ENCODE measurements around the gene STARD7.
"Not testable (repeated sequence)": the region's sequence is repeated elsewhere in the genome, so short reads cannot be mapped to it uniquely, and the experiment has no call there.

Gene STARD7, protein sequence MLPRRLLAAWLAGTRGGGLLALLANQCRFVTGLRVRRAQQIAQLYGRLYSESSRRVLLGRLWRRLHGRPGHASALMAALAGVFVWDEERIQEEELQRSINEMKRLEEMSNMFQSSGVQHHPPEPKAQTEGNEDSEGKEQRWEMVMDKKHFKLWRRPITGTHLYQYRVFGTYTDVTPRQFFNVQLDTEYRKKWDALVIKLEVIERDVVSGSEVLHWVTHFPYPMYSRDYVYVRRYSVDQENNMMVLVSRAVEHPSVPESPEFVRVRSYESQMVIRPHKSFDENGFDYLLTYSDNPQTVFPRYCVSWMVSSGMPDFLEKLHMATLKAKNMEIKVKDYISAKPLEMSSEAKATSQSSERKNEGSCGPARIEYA

DNA sequence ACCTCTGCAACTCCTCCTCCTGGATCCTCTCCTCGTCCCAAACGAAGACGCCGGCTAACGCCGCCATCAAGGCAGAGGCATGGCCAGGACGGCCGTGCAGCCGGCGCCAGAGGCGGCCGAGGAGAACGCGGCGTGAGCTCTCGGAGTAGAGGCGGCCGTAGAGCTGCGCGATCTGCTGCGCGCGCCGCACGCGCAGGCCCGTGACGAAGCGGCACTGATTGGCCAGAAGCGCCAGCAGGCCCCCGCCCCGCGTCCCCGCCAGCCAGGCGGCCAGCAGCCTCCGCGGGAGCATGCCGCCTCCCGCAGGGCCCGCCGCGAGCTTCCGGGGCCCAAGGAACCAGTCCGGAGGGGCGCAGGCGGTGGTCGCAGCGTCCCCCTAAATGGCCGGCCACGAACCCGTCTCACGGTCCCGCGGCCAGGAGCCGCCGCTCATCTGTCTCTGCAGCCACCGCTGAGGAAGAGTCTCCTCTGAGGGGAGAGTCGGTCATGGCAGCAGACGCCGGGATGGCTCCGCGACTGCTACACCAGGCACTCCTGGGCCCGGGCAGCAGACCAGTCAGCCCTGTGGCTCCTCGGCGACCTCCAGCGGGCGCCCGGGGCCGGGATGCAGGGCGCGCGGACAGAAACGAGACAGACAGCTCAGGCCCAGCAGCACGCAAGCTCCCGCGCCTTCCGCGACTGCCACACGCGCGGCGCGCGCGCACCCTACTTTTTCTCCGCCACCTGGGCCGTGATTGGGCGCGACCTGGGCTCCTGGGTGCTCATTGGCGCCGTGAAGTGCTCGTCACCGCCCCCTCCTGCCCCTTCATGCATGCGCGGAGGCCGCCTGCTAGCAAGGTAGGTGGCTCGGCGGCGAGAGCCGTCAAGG is at the start of gene STARD7:
Gene STARD7, minus strand, starts transcription at position 685 of the 868 bp plus-strand sequence. Its CDS starts 393 bp downstream, at position 292.
- Histone ChIP-seq H3K9ac (ENCODE audit: low read length) (peak within 1 kb of the TSS; percentile 83), H3K27ac (ENCODE audit: low read length) (peak within 1 kb of the TSS; percentile 68), H3K4me3 (ENCODE audit: low read length) (peak within 1 kb of the TSS; percentile 96)

DNA sequence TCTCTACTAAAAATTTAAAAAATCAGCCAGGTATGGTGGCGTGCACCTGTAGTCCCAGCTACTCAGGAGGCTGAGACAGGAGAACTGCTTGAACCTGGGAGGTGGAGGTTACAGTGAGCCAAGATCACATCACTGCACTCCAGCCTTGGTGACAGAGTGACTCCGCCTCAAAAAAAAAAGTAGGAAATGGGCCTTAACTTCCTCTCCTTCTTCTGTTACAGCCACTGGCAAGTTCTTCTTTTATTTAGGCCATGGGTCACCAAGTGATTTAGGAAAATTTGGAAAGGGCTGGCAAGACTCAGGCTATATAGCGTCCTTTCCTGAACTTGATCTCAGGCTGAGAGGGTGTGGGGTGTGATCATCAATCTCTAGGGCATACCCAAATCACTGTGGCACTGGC is 49.1 kb upstream of the STARD7 start:
- not testable (repeated sequence) for H3K9me3 ChIP-seq (ENCODE audit: control insufficient read depth, low read depth, low read length); H3K27me3 ChIP-seq (ENCODE audit: control insufficient read depth, insufficient read depth, low read length); H3K9ac ChIP-seq (ENCODE audit: low read length); H3K27ac ChIP-seq (ENCODE audit: low read length); H3K4me3 ChIP-seq (ENCODE audit: low read length); H3K4me1 ChIP-seq (ENCODE audit: control insufficient read depth, low read depth, low read length)
- H3K36me3 ChIP-seq (ENCODE audit: control insufficient read depth, low read depth, low read length), result peaks cover 30% of the 10 kb centered on the region

More for the DNA sequence above, at the start of gene STARD7:
- Histone ChIP-seq H3K27me3 (ENCODE audit: control insufficient read depth, insufficient read depth, low read length) (no peaks in the 10 kb centered on the region), H3K9me3 (ENCODE audit: control insufficient read depth, low read depth, low read length) (no peaks in the 10 kb centered on the region), H3K36me3 (ENCODE audit: control insufficient read depth, low read depth, low read length) (peaks cover 4% of the 10 kb centered on the region), H3K4me1 (ENCODE audit: control insufficient read depth, low read depth, low read length) (peaks cover 25% of the 10 kb centered on the region)

DNA sequence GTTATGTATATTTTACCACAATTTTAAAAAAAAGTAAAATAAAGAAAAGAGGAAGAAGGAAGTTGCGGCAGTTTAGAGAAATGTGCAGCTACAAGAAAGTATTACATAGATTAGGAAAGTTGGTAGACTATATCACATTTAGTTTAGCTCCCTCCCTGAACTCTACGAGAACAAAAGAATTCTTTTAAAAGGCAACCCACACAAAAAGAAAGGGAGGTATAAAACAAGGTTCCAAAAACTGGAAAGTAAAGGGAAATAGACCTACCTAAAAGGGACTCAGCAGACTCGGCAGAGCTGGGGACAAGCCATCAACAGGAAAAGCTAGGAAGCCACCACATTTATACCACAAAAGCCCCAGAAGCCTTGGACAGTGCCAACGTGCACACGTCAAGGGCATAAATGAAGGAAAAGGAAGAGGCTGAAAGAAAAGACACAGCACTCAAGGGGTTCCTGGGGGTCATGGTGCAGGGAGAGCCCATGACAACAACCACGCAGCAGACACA is 48.0 kb upstream of the STARD7 start:
- Histone ChIP-seq H3K27me3 (ENCODE audit: control insufficient read depth, insufficient read depth, low read length) (no peaks in the 10 kb centered on the region), H3K36me3 (ENCODE audit: control insufficient read depth, low read depth, low read length) (peaks cover 38% of the 10 kb centered on the region), H3K9me3 (ENCODE audit: control insufficient read depth, low read depth, low read length) (no peaks in the 10 kb centered on the region), H3K27ac (ENCODE audit: low read length) (no peak overlapping the region), H3K9ac (ENCODE audit: low read length) (no peak overlapping the region), H3K4me3 (ENCODE audit: low read length) (no peak overlapping the region), H3K4me1 (ENCODE audit: control insufficient read depth, low read depth, low read length) (peaks cover 4% of the 10 kb centered on the region)

DNA sequence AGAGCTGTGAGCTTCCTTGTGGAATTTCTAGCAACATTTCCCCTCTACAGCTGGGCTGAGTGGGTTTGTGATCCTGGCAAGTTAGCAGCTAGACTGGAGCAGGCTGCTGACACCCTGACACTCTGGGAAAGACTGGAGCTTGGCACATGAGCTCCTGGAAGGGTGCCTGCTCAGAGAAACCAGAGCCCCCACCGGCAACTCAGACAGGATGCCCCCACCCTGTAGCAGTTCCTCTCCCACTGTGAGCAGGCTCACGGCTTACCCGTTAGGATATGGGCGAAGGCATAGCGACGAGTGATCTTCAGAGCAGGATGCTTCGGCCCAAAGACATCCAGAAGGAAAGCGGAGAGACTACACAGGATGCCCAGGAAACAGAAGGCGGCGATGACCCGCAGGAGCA is 45.9 kb upstream of the STARD7 start:
- Histone ChIP-seq H3K4me3 (ENCODE audit: low read length) (no peak overlapping the region), H3K9me3 (ENCODE audit: control insufficient read depth, low read depth, low read length) (no peaks in the 10 kb centered on the region), H3K27ac (ENCODE audit: low read length) (no peak overlapping the region), H3K9ac (ENCODE audit: low read length) (no peak overlapping the region), H3K4me1 (ENCODE audit: control insufficient read depth, low read depth, low read length) (no peaks in the 10 kb centered on the region), H3K36me3 (ENCODE audit: control insufficient read depth, low read depth, low read length) (peaks cover 38% of the 10 kb centered on the region), H3K27me3 (ENCODE audit: control insufficient read depth, insufficient read depth, low read length) (no peaks in the 10 kb centered on the region)

DNA sequence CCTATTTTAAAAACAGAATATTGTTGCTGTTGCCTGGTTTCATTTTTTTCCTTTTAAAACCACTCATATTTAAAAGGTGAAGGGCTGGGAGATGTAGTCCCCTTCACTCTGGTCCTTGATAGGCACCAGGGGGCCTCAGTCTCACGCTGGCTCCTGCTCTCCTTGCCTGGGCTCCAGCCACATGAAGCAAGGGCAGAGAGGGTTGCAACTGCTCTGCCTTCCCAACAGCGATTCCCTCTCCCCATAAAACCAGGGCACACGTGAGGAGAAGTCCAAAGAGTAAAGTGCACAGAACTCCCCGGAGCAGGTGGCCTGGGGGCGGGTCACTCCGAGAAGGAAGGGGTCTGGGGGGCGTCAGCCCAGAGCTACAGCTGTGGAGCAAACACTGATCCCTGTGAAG is 44.4 kb upstream of the STARD7 start:
- Histone ChIP-seq H3K9me3 (ENCODE audit: control insufficient read depth, low read depth, low read length) (no peaks in the 10 kb centered on the region), H3K4me1 (ENCODE audit: control insufficient read depth, low read depth, low read length) (no peaks in the 10 kb centered on the region), H3K27ac (ENCODE audit: low read length) (no peak overlapping the region), H3K36me3 (ENCODE audit: control insufficient read depth, low read depth, low read length) (peaks cover 34% of the 10 kb centered on the region), H3K27me3 (ENCODE audit: control insufficient read depth, insufficient read depth, low read length) (no peaks in the 10 kb centered on the region), H3K9ac (ENCODE audit: low read length) (no peak overlapping the region), H3K4me3 (ENCODE audit: low read length) (no peak overlapping the region)

DNA sequence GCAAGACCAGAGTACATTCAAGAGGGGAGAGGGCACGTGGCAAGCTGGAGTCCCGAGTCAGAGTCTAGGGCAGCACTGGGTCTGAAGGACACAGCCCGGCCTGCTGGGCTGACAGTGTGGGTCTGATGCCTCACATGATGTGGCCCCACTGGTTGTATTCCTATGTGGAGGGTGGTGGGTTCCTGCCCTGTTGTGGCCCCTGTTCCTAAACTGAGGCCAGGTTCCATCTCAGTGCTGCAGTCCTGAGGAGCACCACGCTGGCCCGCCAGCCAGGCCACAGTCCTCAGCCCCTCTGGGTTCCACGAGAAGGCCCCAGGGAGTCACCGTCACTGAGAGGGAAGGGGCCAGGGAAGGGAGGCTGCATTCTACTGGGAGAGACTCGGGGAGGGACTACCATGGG is 43.9 kb upstream of the STARD7 start:
- H3K4me1 ChIP-seq (ENCODE audit: control insufficient read depth, low read depth, low read length), result no peaks in the 10 kb centered on the region
- no peak overlapping the region for H3K4me3 ChIP-seq (ENCODE audit: low read length)
- H3K9ac ChIP-seq (ENCODE audit: low read length), result no peak overlapping the region
- H3K9me3 ChIP-seq (ENCODE audit: control insufficient read depth, low read depth, low read length), result no peaks in the 10 kb centered on the region
- H3K36me3 ChIP-seq (ENCODE audit: control insufficient read depth, low read depth, low read length), result peaks cover 34% of the 10 kb centered on the region
- H3K27me3 ChIP-seq (ENCODE audit: control insufficient read depth, insufficient read depth, low read length), result no peaks in the 10 kb centered on the region
- H3K27ac ChIP-seq (ENCODE audit: low read length), result no peak overlapping the region

DNA sequence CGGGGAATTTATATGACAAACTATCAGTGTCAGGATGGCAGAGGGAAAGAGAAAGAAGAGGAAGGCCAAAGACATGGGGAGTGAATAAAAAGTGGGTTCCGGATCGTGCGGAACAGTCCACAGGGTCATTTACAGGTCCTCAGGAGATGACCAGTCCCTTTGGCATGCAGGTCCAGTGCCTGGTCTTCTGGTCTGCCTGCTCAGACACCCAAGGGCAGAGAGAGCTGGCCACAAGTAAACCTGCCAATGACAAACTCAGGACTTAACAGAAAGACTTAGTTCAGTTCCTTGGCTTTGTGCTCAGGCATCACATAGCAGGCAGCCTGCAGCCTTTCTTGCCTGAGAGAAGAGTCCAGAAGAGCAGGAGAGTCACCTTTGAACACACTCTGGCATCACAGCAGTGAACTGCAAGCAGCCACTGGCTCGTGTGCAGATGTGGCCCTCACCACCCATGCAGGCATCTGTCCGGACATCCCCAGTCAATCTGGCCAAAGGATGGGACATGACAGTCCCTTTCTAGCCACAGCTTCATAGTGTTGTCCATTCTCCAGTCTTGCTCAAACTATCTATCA is 43.2 kb upstream of the STARD7 start:
- Histone ChIP-seq H3K36me3 (ENCODE audit: control insufficient read depth, low read depth, low read length) (peaks cover 34% of the 10 kb centered on the region), H3K9ac (ENCODE audit: low read length) (no peak overlapping the region), H3K9me3 (ENCODE audit: control insufficient read depth, low read depth, low read length) (no peaks in the 10 kb centered on the region), H3K27ac (ENCODE audit: low read length) (no peak overlapping the region), H3K4me3 (ENCODE audit: low read length) (no peak overlapping the region), H3K4me1 (ENCODE audit: control insufficient read depth, low read depth, low read length) (no peaks in the 10 kb centered on the region), H3K27me3 (ENCODE audit: control insufficient read depth, insufficient read depth, low read length) (no peaks in the 10 kb centered on the region)

DNA sequence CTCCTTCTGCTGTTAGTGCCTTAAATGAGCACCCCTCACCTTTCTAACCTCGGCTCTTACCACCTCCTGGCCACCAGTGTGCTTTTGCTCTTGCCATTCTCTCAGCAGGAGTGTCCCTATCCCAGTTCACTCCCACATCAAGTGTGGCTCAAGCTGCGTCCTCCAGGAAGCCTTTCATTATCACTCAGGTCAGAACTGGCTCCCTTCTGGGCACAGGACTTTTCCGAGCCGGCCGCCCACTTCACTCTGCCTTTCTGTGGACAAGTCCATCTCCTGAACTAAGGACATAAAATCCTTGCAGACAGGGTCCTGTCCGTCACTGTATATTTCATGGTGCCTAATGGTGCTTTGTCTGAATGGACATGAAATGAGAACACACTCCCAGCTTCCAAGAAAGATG is 41.6 kb upstream of the STARD7 start:
- Histone ChIP-seq H3K9ac (ENCODE audit: low read length) (no peak overlapping the region), H3K4me3 (ENCODE audit: low read length) (no peak overlapping the region), H3K36me3 (ENCODE audit: control insufficient read depth, low read depth, low read length) (peaks cover 28% of the 10 kb centered on the region), H3K4me1 (ENCODE audit: control insufficient read depth, low read depth, low read length) (no peaks in the 10 kb centered on the region), H3K9me3 (ENCODE audit: control insufficient read depth, low read depth, low read length) (no peaks in the 10 kb centered on the region), H3K27ac (ENCODE audit: low read length) (no peak overlapping the region), H3K27me3 (ENCODE audit: control insufficient read depth, insufficient read depth, low read length) (no peaks in the 10 kb centered on the region)

DNA sequence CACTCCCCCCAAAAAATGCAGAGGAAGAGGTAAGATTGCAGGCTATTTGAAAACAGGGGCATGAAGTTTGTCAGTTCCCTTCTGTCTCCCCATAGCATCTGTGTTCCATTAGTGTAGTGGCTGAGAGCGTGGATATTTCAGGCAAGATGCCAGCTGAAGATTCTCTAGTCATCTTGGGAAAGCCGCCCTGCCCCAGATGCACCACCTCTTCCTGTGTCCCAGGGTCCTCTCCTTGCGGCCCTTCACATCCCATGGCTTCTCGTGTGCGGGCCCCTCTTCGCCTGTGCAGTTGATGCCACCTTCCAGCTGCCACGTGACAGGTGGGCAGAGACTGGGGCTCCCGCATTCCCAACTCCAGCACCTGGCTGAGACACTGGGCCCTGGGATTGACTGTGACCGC is 41.0 kb upstream of the STARD7 start:
- peaks cover 27% of the 10 kb centered on the region for H3K36me3 ChIP-seq (ENCODE audit: control insufficient read depth, low read depth, low read length)
- no peak overlapping the region for H3K27ac ChIP-seq (ENCODE audit: low read length)

DNA sequence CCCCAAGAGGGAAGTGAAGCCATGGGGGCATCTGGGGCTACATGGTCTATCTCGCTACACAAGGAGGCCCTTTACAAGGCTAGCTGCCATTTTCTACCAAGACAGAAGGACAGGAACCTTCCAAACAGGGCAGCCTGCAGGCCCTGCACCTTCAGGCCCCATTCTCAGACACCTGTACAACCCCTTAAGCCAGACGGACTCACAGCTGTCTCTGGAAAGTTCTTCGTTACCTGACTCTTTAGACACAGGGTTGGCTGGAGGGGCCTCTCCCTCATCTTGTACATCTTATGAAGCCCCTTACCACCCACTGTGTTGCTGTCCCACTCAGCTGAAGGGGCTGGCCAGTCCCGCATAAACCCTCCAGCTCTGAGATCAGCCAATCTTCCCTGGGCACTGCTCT is 40.0 kb upstream of the STARD7 start:
- no peak overlapping the region for H3K27ac ChIP-seq (ENCODE audit: low read length)
- H3K4me1 ChIP-seq (ENCODE audit: control insufficient read depth, low read depth, low read length), result no peaks in the 10 kb centered on the region
- H3K4me3 ChIP-seq (ENCODE audit: low read length), result no peak overlapping the region
- H3K27me3 ChIP-seq (ENCODE audit: control insufficient read depth, insufficient read depth, low read length), result no peaks in the 10 kb centered on the region
- no peaks in the 10 kb centered on the region for H3K9me3 ChIP-seq (ENCODE audit: control insufficient read depth, low read depth, low read length)
- H3K36me3 ChIP-seq (ENCODE audit: control insufficient read depth, low read depth, low read length), result peaks cover 17% of the 10 kb centered on the region
- no peak overlapping the region for H3K9ac ChIP-seq (ENCODE audit: low read length)

More for the DNA sequence above, 41.0 kb upstream of the STARD7 start:
- H3K27me3 ChIP-seq (ENCODE audit: control insufficient read depth, insufficient read depth, low read length), result no peaks in the 10 kb centered on the region
- H3K9ac ChIP-seq (ENCODE audit: low read length), result no peak overlapping the region
- no peak overlapping the region for H3K4me3 ChIP-seq (ENCODE audit: low read length)
- no peaks in the 10 kb centered on the region for H3K9me3 ChIP-seq (ENCODE audit: control insufficient read depth, low read depth, low read length)
- no peaks in the 10 kb centered on the region for H3K4me1 ChIP-seq (ENCODE audit: control insufficient read depth, low read depth, low read length)

DNA sequence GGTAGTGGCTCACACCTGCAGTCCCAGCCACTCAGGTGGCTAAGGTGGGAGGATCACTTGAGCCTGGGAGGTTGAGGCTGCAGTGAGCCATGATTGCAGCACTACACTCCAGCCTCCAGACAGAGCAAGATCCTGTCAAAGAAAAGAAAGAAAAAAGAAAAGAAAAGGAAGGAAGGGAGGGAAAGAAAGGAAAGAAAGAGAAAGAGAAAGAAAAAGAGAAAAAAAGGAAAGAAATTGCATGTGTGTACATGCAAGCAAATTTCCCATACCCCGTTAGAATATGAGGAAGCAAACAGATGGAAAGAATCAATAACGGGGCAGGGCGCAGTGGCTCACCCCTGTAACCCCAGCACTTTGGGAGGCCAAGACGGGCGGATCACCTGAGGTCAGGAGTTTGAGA is 39.3 kb upstream of the STARD7 start:
- H3K9ac ChIP-seq (ENCODE audit: low read length), result no peak overlapping the region
- H3K4me1 ChIP-seq (ENCODE audit: control insufficient read depth, low read depth, low read length), result no peaks in the 10 kb centered on the region
- H3K9me3 ChIP-seq (ENCODE audit: control insufficient read depth, low read depth, low read length), result no peaks in the 10 kb centered on the region
- no peak overlapping the region for H3K4me3 ChIP-seq (ENCODE audit: low read length)
- peaks cover 10% of the 10 kb centered on the region for H3K36me3 ChIP-seq (ENCODE audit: control insufficient read depth, low read depth, low read length)
- no peaks in the 10 kb centered on the region for H3K27me3 ChIP-seq (ENCODE audit: control insufficient read depth, insufficient read depth, low read length)
- H3K27ac ChIP-seq (ENCODE audit: low read length), result no peak overlapping the region
